Measurements from ENCODE around the gene PSAP. TPM values are rescaled to one million over a fixed set of nuclear protein-coding genes. Genes with fewer than 3 reads are reported as not detected.
A peak's percentile ranks its signal among the peaks of the same experiment; 100 is the strongest.

PSAP gene
- total RNA-seq, 2 experiments from 2014 or later = 93.1 to 97.0 TPM

- H3K27me3 Mint-ChIP-seq = no peaks in the 10 kb centered on the region
- peaks cover 7% of the 10 kb centered on the region for H3K4me1 Mint-ChIP-seq
- DNase-seq = no peak
- peaks cover 1% of the 10 kb centered on the region for H3K9me3 Mint-ChIP-seq
- H3K27ac Mint-ChIP-seq = no peak overlapping the region
- H3K36me3 Mint-ChIP-seq = peaks cover 1% of the 10 kb centered on the region
- no peak overlapping the region for H3K4me3 Mint-ChIP-seq
These were observed 68.7 kb downstream of the PSAP start for GRCh38 chr10:71782221-71782916.

GRCh38 chr10:71780719-71781118 lies 70.3 kb downstream of the PSAP start:
- Mint-ChIP-seq H3K27ac (no peak overlapping the region), H3K27me3 (no peaks in the 10 kb centered on the region), H3K9me3 (peaks cover 3% of the 10 kb centered on the region), H3K4me1 (peaks cover 19% of the 10 kb centered on the region), H3K4me3 (no peak overlapping the region), H3K36me3 (peaks cover 2% of the 10 kb centered on the region)
- no peak for DNase-seq

- Mint-ChIP-seq H3K27me3 (no peaks in the 10 kb centered on the region), H3K27ac (no peak overlapping the region), H3K4me3 (no peak overlapping the region), H3K9me3 (peaks cover 3% of the 10 kb centered on the region), H3K36me3 (peaks cover 2% of the 10 kb centered on the region), H3K4me1 (peaks cover 25% of the 10 kb centered on the region)
- DNase-seq = no peak
These were observed 70.9 kb downstream of the PSAP start for GRCh38 chr10:71780156-71780555.

GRCh38 chr10:71779641-71780040 lies 71.4 kb downstream of the PSAP start:
- DNase-seq = no peak
- peaks cover 29% of the 10 kb centered on the region for H3K4me1 Mint-ChIP-seq
- H3K36me3 Mint-ChIP-seq = peaks cover 2% of the 10 kb centered on the region
- peaks cover 3% of the 10 kb centered on the region for H3K9me3 Mint-ChIP-seq
- H3K4me3 Mint-ChIP-seq = no peak overlapping the region
- H3K27me3 Mint-ChIP-seq = no peaks in the 10 kb centered on the region
- H3K27ac Mint-ChIP-seq = no peak overlapping the region

GRCh38 chr10:71778071-71778825 lies 72.8 kb downstream of the PSAP start:
- Mint-ChIP-seq H3K36me3 (peaks cover 2% of the 10 kb centered on the region), H3K9me3 (peaks cover 3% of the 10 kb centered on the region), H3K4me3 (no peak overlapping the region), H3K27me3 (no peaks in the 10 kb centered on the region), H3K4me1 (peaks cover 38% of the 10 kb centered on the region), H3K27ac (no peak overlapping the region)
- no peak for DNase-seq

- no peak overlapping the region for H3K4me3 Mint-ChIP-seq
- H3K27me3 Mint-ChIP-seq = no peaks in the 10 kb centered on the region
- H3K36me3 Mint-ChIP-seq = peaks cover 2% of the 10 kb centered on the region
- peaks cover 33% of the 10 kb centered on the region for H3K4me1 Mint-ChIP-seq
- no peak for DNase-seq
- no peak overlapping the region for H3K27ac Mint-ChIP-seq
- H3K9me3 Mint-ChIP-seq = peaks cover 3% of the 10 kb centered on the region
These were observed 73.7 kb downstream of the PSAP start for GRCh38 chr10:71777213-71777985.

- Mint-ChIP-seq H3K4me1 (peaks cover 42% of the 10 kb centered on the region), H3K4me3 (no peak overlapping the region), H3K27ac (no peak overlapping the region)
These were observed 74.5 kb downstream of the PSAP start for GRCh38 chr10:71776481-71776925.

GRCh38 chr10:71774916-71775702 lies 75.9 kb downstream of the PSAP start:
- peak overlapping the region; percentile 81 for H3K4me3 Mint-ChIP-seq
- H3K27ac Mint-ChIP-seq = peak overlapping the region; percentile 82
- peaks cover 54% of the 10 kb centered on the region for H3K4me1 Mint-ChIP-seq
- H3K27me3 Mint-ChIP-seq = no peaks in the 10 kb centered on the region
- DNase-seq = no peak
- H3K9me3 Mint-ChIP-seq = peaks cover 3% of the 10 kb centered on the region
- peaks cover 10% of the 10 kb centered on the region for H3K36me3 Mint-ChIP-seq

More at GRCh38 chr10:71776481-71776925, 74.5 kb downstream of the PSAP start:
- no peak for DNase-seq
- Mint-ChIP-seq H3K36me3 (peaks cover 7% of the 10 kb centered on the region), H3K9me3 (peaks cover 3% of the 10 kb centered on the region), H3K27me3 (no peaks in the 10 kb centered on the region)

GRCh38 chr10:71773221-71773971 lies 77.7 kb downstream of the PSAP start, which contains the start of gene VSIR:
TSS of gene VSIR (minus strand) at chr10:71773520. CDS start at chr10:71773439, 81 bp downstream.
- Mint-ChIP-seq H3K4me3 (peak within 1 kb of the TSS; percentile 81), H3K27me3 (no peaks in the 10 kb centered on the region), H3K27ac (peak within 1 kb of the TSS; percentile 93), H3K4me1 (peaks cover 66% of the 10 kb centered on the region), H3K36me3 (peaks cover 17% of the 10 kb centered on the region), H3K9me3 (peaks cover 3% of the 10 kb centered on the region)
- DNase-seq = peak; percentile 97

- DNase-seq = no peak
- Mint-ChIP-seq H3K27me3 (no peaks in the 10 kb centered on the region), H3K36me3 (peaks cover 22% of the 10 kb centered on the region), H3K27ac (peak overlapping the region; percentile 93), H3K4me1 (peaks cover 72% of the 10 kb centered on the region), H3K4me3 (peak overlapping the region; percentile 81), H3K9me3 (peaks cover 3% of the 10 kb centered on the region)
These were observed 78.2 kb downstream of the PSAP start for GRCh38 chr10:71772832-71773220.

- DNase-seq = peak; percentile 63
- H3K27me3 Mint-ChIP-seq = no peaks in the 10 kb centered on the region
- H3K36me3 Mint-ChIP-seq = peaks cover 21% of the 10 kb centered on the region
- H3K4me3 Mint-ChIP-seq = peak overlapping the region; percentile 81
- H3K9me3 Mint-ChIP-seq = no peaks in the 10 kb centered on the region
- H3K4me1 Mint-ChIP-seq = peaks cover 77% of the 10 kb centered on the region
- peak overlapping the region; percentile 93 for H3K27ac Mint-ChIP-seq
These were observed 79.0 kb downstream of the PSAP start for GRCh38 chr10:71771821-71772617.

- Mint-ChIP-seq H3K9me3 (no peaks in the 10 kb centered on the region), H3K36me3 (peaks cover 21% of the 10 kb centered on the region), H3K27ac (peak overlapping the region; percentile 93), H3K4me1 (peaks cover 78% of the 10 kb centered on the region), H3K4me3 (peak overlapping the region; percentile 81), H3K27me3 (no peaks in the 10 kb centered on the region)
- DNase-seq = no peak
These were observed 79.8 kb downstream of the PSAP start for GRCh38 chr10:71771204-71771603.

GRCh38 chr10:71770789-71771188 lies 80.3 kb downstream of the PSAP start:
- Mint-ChIP-seq H3K4me1 (peaks cover 77% of the 10 kb centered on the region), H3K4me3 (peak overlapping the region; percentile 81), H3K36me3 (peaks cover 23% of the 10 kb centered on the region), H3K9me3 (no peaks in the 10 kb centered on the region), H3K27ac (peak overlapping the region; percentile 93), H3K27me3 (no peaks in the 10 kb centered on the region)
- DNase-seq = no peak

Measured in activated naive CD8-positive, alpha-beta T cell treated with anti-CD3 and anti-CD28 coated beads for 36 hours (primary cell).